SK-N-SH (cell line): ENCODE results near the gene GDF2. TPM values are rescaled to one million over a fixed set of nuclear protein-coding genes. Genes with fewer than 3 reads are reported as not detected.

Source experiments
- CTCF ChIA-PET: fragments of 300-600, 350-600 bp; formaldehyde crosslinking; extraction: SDS; loops from one replicate; lab custom pipeline; 2021; lab: Yijun Ruan, JAX
- POLR2A ChIA-PET: fragments of 350-600 bp; sonication (Branson Sonifier 250); formaldehyde crosslinking; extraction: SDS; loops from one replicate; lab custom pipeline; 2020; ENCODE audit warnings: antibody characterized with exemption, inconsistent platforms; lab: Yijun Ruan, JAX
- DNase-seq: peaks from one replicate; pipeline ENCODE4 v3.0.0; 2012
- H2AFZ ChIP-seq: fragments of 200-600 bp; sonication (generic); 2 replicates; pipeline ENCODE4 v1.8.1; 2016; ENCODE audit warnings: antibody characterized with exemption, mild to moderate bottlenecking, low read depth
- H3F3A ChIP-seq: fragments of 200-600 bp; sonication (generic); replicated peaks from 2 replicates; pipeline ENCODE3; 2016; ENCODE audit warnings: antibody characterized with exemption, mild to moderate bottlenecking; ENCODE audit not compliant: insufficient read depth
- H3K27ac ChIP-seq, 2 experiments: fragments of 200-500 bp in 1 of 2; fragments of 200-600 bp in 1 of 2; sonication (Bioruptor generic) in 1 of 2; sonication (generic), shearing (Covaris generic) in 1 of 2; 2 replicates each; pipeline versions ENCODE4 v1.5.1 to v1.6.1; 2014 to 2016; ENCODE audit warnings: low read depth in 2 of 2, inconsistent platforms in 1 of 2, low read length in 1 of 2, mild to moderate bottlenecking in 1 of 2, mixed read lengths in 1 of 2
- H3K27me3 ChIP-seq: fragments of 200-600 bp; sonication (generic), shearing (Covaris generic); 2 replicates; pipeline ENCODE4 v1.6.1; 2016; ENCODE audit warnings: mixed run types; ENCODE audit not compliant: insufficient read depth
- H3K36me3 ChIP-seq, 2 experiments: fragments of 200-500 bp in 1 of 2; fragments of 200-600 bp in 1 of 2; sonication (Bioruptor generic) in 1 of 2; sonication (generic) in 1 of 2; replicated peaks in 1 of 2; 2 replicates each; pipeline versions ENCODE3 to v1.5.1; 2014 to 2016; ENCODE audit warnings: low read length in 1 of 2, mild to moderate bottlenecking in 1 of 2; ENCODE audit not compliant: insufficient read depth in 2 of 2, control insufficient read depth in 1 of 2
- H3K4me1 ChIP-seq, 2 experiments: fragments of 200-500 bp in 1 of 2; fragments of 200-600 bp in 1 of 2; sonication (Bioruptor generic) in 1 of 2; sonication (generic), shearing (Covaris generic) in 1 of 2; 2 replicates each; pipeline versions ENCODE4 v1.5.1 to v1.6.1; 2014 to 2016; ENCODE audit warnings: low read depth in 1 of 2, low read length in 1 of 2, mixed run types in 1 of 2; ENCODE audit not compliant: insufficient read depth in 2 of 2, control insufficient read depth in 1 of 2
- H3K4me2 ChIP-seq: fragments of 200-600 bp; sonication (generic), shearing (Covaris generic); 2 replicates; pipeline ENCODE4 v1.6.1; 2017; ENCODE audit warnings: mixed run types
- H3K4me3 ChIP-seq, 2 experiments: fragments of 200-500 bp in 1 of 2; fragments of 200-600 bp in 1 of 2; sonication (Bioruptor generic) in 1 of 2; sonication (generic), shearing (Covaris generic) in 1 of 2; 2 replicates each; pipeline versions ENCODE4 v1.5.1 to v1.8.1; 2014 to 2016; ENCODE audit warnings: low read depth in 2 of 2, inconsistent platforms in 1 of 2, low read length in 1 of 2, mild to moderate bottlenecking in 1 of 2, mixed read lengths in 1 of 2, moderate library complexity in 1 of 2
- H3K79me2 ChIP-seq: fragments of 200-600 bp; sonication (generic); 2 replicates; pipeline ENCODE4 v1.8.1; 2017; ENCODE audit warnings: mild to moderate bottlenecking; ENCODE audit not compliant: insufficient read depth
- H3K9ac ChIP-seq: fragments of 200-600 bp; sonication (generic); 2 replicates; pipeline ENCODE4 v1.6.1; 2017; ENCODE audit warnings: mixed run types
- H3K9me2 ChIP-seq: fragments of 200-600 bp; sonication (generic); 2 replicates; pipeline ENCODE4 v1.6.1; 2017; ENCODE audit warnings: mixed run types
- H3K9me3 ChIP-seq: fragments of 200-600 bp; sonication (generic); 2 replicates; pipeline ENCODE4 v1.6.1; 2017; ENCODE audit warnings: mixed run types, mild to moderate bottlenecking, moderate library complexity
- H4K20me1 ChIP-seq: fragments of 200-600 bp; sonication (generic); 2 replicates; pipeline ENCODE4 v1.6.1; 2017; ENCODE audit warnings: mild to moderate bottlenecking, mixed run types; ENCODE audit not compliant: insufficient read depth
- EP300 ChIP-seq, 2 experiments: IDR thresholded peaks; 2 replicates each; pipeline versions ENCODE4 v1.4.0 to v1.6.1; 2012; ENCODE audit warnings: borderline replicate concordance in 1 of 2, low read depth in 1 of 2, low read length in 1 of 2
- GATA2 ChIP-seq: sonication (generic); formaldehyde crosslinking; IDR thresholded peaks from 2 replicates; pipeline ENCODE4 v1.5.0; 2020; ENCODE audit warnings: mild to moderate bottlenecking, missing genetic modification reagents
- IRF3 ChIP-seq: fragments of 150-350 bp; IDR thresholded peaks from 2 replicates; pipeline ENCODE4 v1.6.1; 2016; ENCODE audit warnings: mild to moderate bottlenecking, low read depth, low read length
- JUND ChIP-seq: IDR thresholded peaks from 2 replicates; pipeline ENCODE4 v1.4.0; 2012
- POLR2AphosphoS5 ChIP-seq: IDR thresholded peaks from 2 replicates; pipeline ENCODE4 v1.6.1; 2012; ENCODE audit warnings: low read depth, low read length
- RCOR1 ChIP-seq: fragments of 150-350 bp; IDR thresholded peaks from 2 replicates; pipeline ENCODE4 v1.6.1; 2017; ENCODE audit warnings: antibody characterized with exemption, low read length
- REST ChIP-seq: IDR thresholded peaks from 2 replicates; pipeline ENCODE4 v1.6.1; 2012; ENCODE audit warnings: mild to moderate bottlenecking, low read depth, low read length, moderate library complexity
- RXRA ChIP-seq: IDR thresholded peaks from 2 replicates; pipeline ENCODE4 v1.4.0; 2012; ENCODE audit warnings: low read depth, mild to moderate bottlenecking, borderline replicate concordance
- USF1 ChIP-seq: IDR thresholded peaks from 2 replicates; pipeline ENCODE4 v1.4.0; 2012; ENCODE audit warnings: low read depth, borderline replicate concordance
- WGBS: methylation state at CpG from one replicate; pipeline ENCODE4 v1.1.6; 2017; ENCODE audit warnings: low lambda C conversion rate; 5-methylcytosine and 5-hydroxymethylcytosine counted together
- polyA plus RNA-seq, 3 experiments: library from polyadenylated mRNA; depleted of rRNA; stranded (reverse); fragments of >200 nt; gene quantifications; 2 replicates each; pipeline ENCODE4 v1.2.3, GENCODE V29; 2012

Gene GDF2
- polyA plus RNA-seq, 1 of the 3 experiments (the other 2 are of a cell fraction) = not detected

GRCh38 chr10:47333532-47333931 is 11.3 kb downstream of the GDF2 start:
- no peak overlapping the region for H3K27ac ChIP-seq
- no peak overlapping the region for H3K4me3 ChIP-seq
- WGBS = 40% methylated on average over 6 of the region's 6 CpGs
- H3K4me1 ChIP-seq = peaks cover 0 to 3% of the 10 kb centered on the region in 2 experiments; a peak in 1 of 4 replicates
- no peak overlapping the region for H3K4me2 ChIP-seq
- DNase-seq = no peak
- POLR2A ChIA-PET = no interaction called here
- no peaks in the 10 kb centered on the region for H3K36me3 ChIP-seq
- CTCF ChIA-PET = interaction anchor here (1.1 to 3.3 kb wide), 2 partner anchors 27 to 309 kb away, joined by 3 to 17 read pairs; no protein-coding TSS in a partner anchor
- H3K9ac ChIP-seq = no peak overlapping the region
- H2AFZ ChIP-seq = no peak overlapping the region
- no peaks in the 10 kb centered on the region for H4K20me1 ChIP-seq
- peaks cover 23% of the 10 kb centered on the region; the same call in 1 of the 2 replicates for H3K27me3 ChIP-seq
- H3K9me3 ChIP-seq = no peaks in the 10 kb centered on the region
- TF ChIP-seq IRF3 = no peak
- no peak for TF ChIP-seq REST
- no peak for TF ChIP-seq USF1
- no peak for TF ChIP-seq RXRA
- no peak for TF ChIP-seq GATA2 (CRISPR knock-in tag)
- TF ChIP-seq POLR2AphosphoS5 = no peak
- TF ChIP-seq JUND = no peak
- H3K9me2 ChIP-seq = no peaks in the 10 kb centered on the region
- no peaks in the 10 kb centered on the region for H3F3A ChIP-seq
- H3K79me2 ChIP-seq = no peaks in the 10 kb centered on the region

- Histone ChIP-seq H3K9me3 (no peaks in the 10 kb centered on the region), H3F3A (no peaks in the 10 kb centered on the region), H4K20me1 (no peaks in the 10 kb centered on the region), H3K27ac (no peak overlapping the region), H3K36me3 (no peaks in the 10 kb centered on the region), H3K9ac (no peak overlapping the region), H3K4me3 (no peak overlapping the region), H3K27me3 (peaks cover 23% of the 10 kb centered on the region; the same call in 1 of the 2 replicates), H2AFZ (no peak overlapping the region), H3K9me2 (no peaks in the 10 kb centered on the region), H3K79me2 (no peaks in the 10 kb centered on the region), H3K4me2 (no peak overlapping the region), H3K4me1 (peaks cover 0 to 8% of the 10 kb centered on the region in 2 experiments; a peak in 1 of 4 replicates)
- POLR2A ChIA-PET = no interaction called here
- TF ChIP-seq RCOR1 (no peak), EP300 (IDR thresholded peaks at IDR 0.05; ENCODE audit: borderline replicate concordance in 1 of 2, low read depth in 1 of 2, low read length in 1 of 2) (no peak)
- CTCF ChIA-PET = no interaction called here
- WGBS = 58% methylated on average over 7 of the region's 8 CpGs
- DNase-seq = no peak
These were observed 12.4 kb downstream of the GDF2 start for GRCh38 chr10:47334466-47335295.
